IMR-90 (cell line): ENCODE measurements around the gene SLC4A1. TPM values are rescaled to one million over a fixed set of nuclear protein-coding genes. Genes with fewer than 3 reads are reported as not detected.

ENCODE experiments used
- ATAC-seq: fragments of 200-7000 bp; cut with Tn5 transposase; 2 replicates; pipeline ENCODE4 v1.9.1; 2020; ENCODE audit warnings: low read depth, mild to moderate bottlenecking, moderate library complexity
- BruUV-seq: library from RNA; stranded (reverse); fragments of 400-500 nt; replicated peaks from 2 replicates; lab custom pipeline; 2021; lab: Mats Ljungman, UMichigan
- CTCF ChIA-PET: fragments of 300-600 bp; formaldehyde crosslinking; extraction: SDS; loops from one replicate; lab custom pipeline; 2021; ENCODE audit warnings: antibody characterized with exemption; lab: Yijun Ruan, JAX
- POLR2A ChIA-PET: fragments of 300-600 bp; sonication (Branson Sonifier 250); formaldehyde crosslinking; loops from one replicate; lab custom pipeline; 2022; ENCODE audit warnings: antibody characterized with exemption; ENCODE audit not compliant: unreplicated experiment; lab: Charles Lee
- DNase-seq: peaks from one replicate; pipeline ENCODE4 v3.0.0; 2013
- H2AFZ ChIP-seq: replicated peaks from 2 replicates; pipeline ENCODE3; 2013; ENCODE audit warnings: low read length, mild to moderate bottlenecking; ENCODE audit not compliant: poor library complexity
- H2AK5ac ChIP-seq: 2 replicates; pipeline ENCODE4 v1.6.1; 2013; ENCODE audit warnings: low read depth, low read length, inconsistent platforms
- H2AK9ac ChIP-seq: replicated peaks from 2 replicates; pipeline ENCODE3; 2013; ENCODE audit warnings: mild to moderate bottlenecking, low read depth, low read length, moderate library complexity; ENCODE audit not compliant: poor library complexity
- H2BK120ac ChIP-seq: 2 replicates; pipeline ENCODE4 v1.6.1; 2013; ENCODE audit warnings: low read depth, low read length, inconsistent platforms
- H2BK15ac ChIP-seq: 3 replicates; pipeline ENCODE4 v1.6.1; 2013; ENCODE audit warnings: low read depth, low read length, inconsistent platforms
- H2BK20ac ChIP-seq: 2 replicates; pipeline ENCODE4 v1.6.1; 2013; ENCODE audit warnings: low read depth, mild to moderate bottlenecking, inconsistent platforms, low read length, moderate library complexity
- H2BK5ac ChIP-seq: 2 replicates; pipeline ENCODE4 v1.6.1; 2013; ENCODE audit warnings: mild to moderate bottlenecking, low read depth, low read length, inconsistent platforms; ENCODE audit not compliant: poor library complexity, severe bottlenecking
- H3K14ac ChIP-seq: replicated peaks from 2 replicates; pipeline ENCODE4 v1.6.1; 2013; ENCODE audit warnings: low read depth, low read length, inconsistent platforms
- H3K18ac ChIP-seq: 2 replicates; pipeline ENCODE4 v1.6.1; 2013; ENCODE audit warnings: low read depth, low read length, control low read depth
- H3K23ac ChIP-seq: 2 replicates; pipeline ENCODE4 v1.6.1; 2013; ENCODE audit warnings: low read depth, low read length, inconsistent platforms
- H3K27ac ChIP-seq: 2 replicates; pipeline ENCODE4 v1.5.1; 2013; ENCODE audit warnings: mild to moderate bottlenecking, control low read depth, low read length; ENCODE audit not compliant: insufficient read depth
- H3K27me3 ChIP-seq: 2 replicates; pipeline ENCODE4 v1.6.1; 2013; ENCODE audit warnings: low read length; ENCODE audit not compliant: control insufficient read depth, insufficient read depth
- H3K36me3 ChIP-seq: 2 replicates; pipeline ENCODE4 v1.6.1; 2013; ENCODE audit warnings: low read length, mixed read lengths; ENCODE audit not compliant: control insufficient read depth, insufficient read depth
- H3K4ac ChIP-seq: 2 replicates; pipeline ENCODE4 v1.6.1; 2013; ENCODE audit warnings: low read depth, low read length, inconsistent platforms
- H3K4me1 ChIP-seq: 2 replicates; pipeline ENCODE4 v1.6.1; 2013; ENCODE audit warnings: low read length, mixed read lengths; ENCODE audit not compliant: control insufficient read depth, insufficient read depth
- H3K4me2 ChIP-seq: 2 replicates; pipeline ENCODE4 v1.6.1; 2013; ENCODE audit warnings: low read depth, mild to moderate bottlenecking, control low read depth, low read length, moderate library complexity
- H3K4me3 ChIP-seq: 2 replicates; pipeline ENCODE4 v1.5.1; 2013; ENCODE audit warnings: low read depth, mild to moderate bottlenecking, control low read depth, low read length, moderate library complexity; ENCODE audit not compliant: insufficient read depth
- H3K56ac ChIP-seq: 2 replicates; pipeline ENCODE4 v1.6.1; 2013; ENCODE audit warnings: low read length, inconsistent platforms; ENCODE audit not compliant: insufficient read depth; ENCODE audit errors: extremely low read depth
- H3K79me1 ChIP-seq, 2 experiments: 2 replicates each; pipeline ENCODE4 v1.6.1; 2013; ENCODE audit warnings: low read length in 2 of 2, inconsistent platforms in 1 of 2, low read depth in 1 of 2
- H3K9ac ChIP-seq: 2 replicates; pipeline ENCODE4 v1.6.1; 2013; ENCODE audit warnings: low read depth, low read length, control low read depth
- H3K9me1 ChIP-seq: 2 replicates; pipeline ENCODE4 v1.6.1; 2013; ENCODE audit warnings: low read length, inconsistent platforms; ENCODE audit not compliant: insufficient read depth
- H3K9me3 ChIP-seq: 2 replicates; pipeline ENCODE4 v1.6.1; 2013; ENCODE audit warnings: low read length; ENCODE audit not compliant: control insufficient read depth, insufficient read depth
- H4K20me1 ChIP-seq: 2 replicates; pipeline ENCODE4 v1.6.1; 2013; ENCODE audit warnings: low read length, inconsistent platforms; ENCODE audit not compliant: insufficient read depth
- H4K5ac ChIP-seq: 2 replicates; pipeline ENCODE4 v1.6.1; 2013; ENCODE audit warnings: mild to moderate bottlenecking, low read depth, low read length, control low read depth
- H4K8ac ChIP-seq, 2 experiments: 2 replicates each; pipeline ENCODE4 v1.6.1; 2013; ENCODE audit warnings: low read depth in 2 of 2, low read length in 2 of 2, control low read depth in 1 of 2, inconsistent platforms in 1 of 2
- H4K91ac ChIP-seq: 2 replicates; pipeline ENCODE4 v1.6.1; 2013; ENCODE audit warnings: low read depth, low read length, inconsistent platforms; ENCODE audit not compliant: insufficient read depth
- MAZ ChIP-seq: IDR thresholded peaks from 2 replicates; pipeline ENCODE4 v1.6.1; 2012; ENCODE audit warnings: low read depth, mild to moderate bottlenecking, low read length, improper control_type of control experiment, moderate library complexity, borderline replicate concordance
- NFE2L2 ChIP-seq: fragments of 150-350 bp; IDR thresholded peaks from 2 replicates; pipeline ENCODE4 v1.6.1; 2016; ENCODE audit warnings: low read depth, mild to moderate bottlenecking, low read length
- POLR2A ChIP-seq: IDR thresholded peaks from 2 replicates; pipeline ENCODE4 v1.6.1; 2012; ENCODE audit warnings: mild to moderate bottlenecking, low read depth, low read length
- RCOR1 ChIP-seq: IDR thresholded peaks from 2 replicates; pipeline ENCODE4 v1.6.1; 2012; ENCODE audit warnings: mild to moderate bottlenecking, low read length, improper control_type of control experiment; ENCODE audit not compliant: insufficient replicate concordance
- SMC3 ChIP-seq: fragments of 150-350 bp; IDR thresholded peaks from 2 replicates; pipeline ENCODE4 v1.6.1; 2016; ENCODE audit warnings: low read depth, mild to moderate bottlenecking, antibody characterized with exemption, low read length, moderate library complexity
- WGBS, 2 experiments: methylation state at CpG; one replicate each; pipeline versions ENCODE4 v1.1.5 to v1.1.7; 2013; ENCODE audit warnings: missing lambda C conversion rate in 2 of 2; ENCODE audit not compliant: insufficient read length in 1 of 2; ENCODE audit errors: extremely low coverage in 2 of 2; 5-methylcytosine and 5-hydroxymethylcytosine counted together
- dilution Hi-C: fragments of 300-500 bp; cut with HindIII; formaldehyde crosslinking; loops from one replicate; pipeline ENCODE4 v1.14.3; 2018; ENCODE audit warnings: low sequenced_read_pairs; ENCODE audit not compliant: unreplicated experiment
- in situ Hi-C: fragments of 300-500 bp; cut with MboI; formaldehyde crosslinking; loops from 3 replicates; pipeline ENCODE4 v1.14.3; 2019; ENCODE audit warnings: low sequenced_read_pairs, inconsistent platforms, mixed read lengths
- intact Hi-C: fragments of 100-400 bp; cut with micrococcal nuclease; formaldehyde crosslinking; loops from 2 replicates; pipeline ENCODE4 v1.10.0; 2022
- polyA plus RNA-seq, 3 experiments: library from polyadenylated mRNA; depleted of rRNA; stranded (reverse); fragments of >200 nt; gene quantifications; 2 replicates each; pipeline ENCODE4 v1.2.3, GENCODE V29; 2012; ENCODE audit warnings: low replicate concordance in 1 of 3
- total RNA-seq: library from RNA; depleted of rRNA; stranded (reverse); fragments of >200 nt; gene quantifications from 2 replicates; pipeline ENCODE4 v1.2.3, GENCODE V29; 2012
- TF ChIP-seq, protein P1 (sequence below): conservative IDR thresholded peaks from 2 replicates; pipeline ENCODE4 v1.5.1; 2012; ENCODE audit warnings: mild to moderate bottlenecking, low read depth, low read length, improper control_type of control experiment

The SLC4A1 gene
- total and polyA plus RNA-seq, 2 of the 4 experiments (the other 2 are of a cell fraction) = not detected

DNA sequence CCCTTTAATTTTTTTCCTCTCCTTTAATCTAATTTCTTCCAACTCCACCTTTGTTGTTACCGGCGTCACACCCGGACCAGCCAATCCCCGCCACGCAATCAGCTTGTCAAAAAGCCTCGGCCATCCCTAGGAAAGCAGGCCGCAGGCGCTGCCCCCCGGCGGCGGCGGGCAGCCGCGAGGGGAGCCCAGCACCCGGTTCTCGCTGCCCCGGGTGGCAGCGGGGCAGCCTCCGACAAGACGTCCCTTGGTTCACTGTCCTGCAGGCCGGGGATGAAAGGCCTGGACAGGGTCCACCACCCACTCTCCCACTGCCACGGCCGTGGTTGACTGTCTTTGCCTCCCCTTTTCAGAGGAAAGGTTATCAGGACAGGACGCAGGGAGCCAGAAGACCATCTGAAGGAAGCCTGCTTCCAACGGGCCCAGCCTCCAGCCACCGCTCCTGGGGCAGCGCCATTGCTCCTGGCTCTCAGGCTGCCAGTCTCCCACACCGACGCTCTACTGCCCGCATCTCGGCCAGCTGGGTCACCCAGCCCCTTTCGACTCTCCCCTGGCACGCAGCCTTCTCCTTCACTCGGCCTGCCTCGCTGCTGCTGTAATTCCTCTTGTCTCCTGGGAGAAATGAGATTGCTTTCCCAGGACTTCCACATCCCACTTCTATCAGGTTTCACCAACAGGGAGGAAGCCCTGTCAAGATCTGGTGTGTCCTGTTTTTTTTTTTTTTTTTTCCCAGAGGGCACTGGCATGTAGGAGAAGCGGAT lies 45.6 kb downstream of the SLC4A1 start:
- no peak overlapping the region for H2BK20ac ChIP-seq
- 0 out of 2 replicates have a peak overlapping the region, but pooled peaks have one; percentile 11 for H4K91ac ChIP-seq
- intact Hi-C loops (loop anchor here (1.0 to 5.0 kb wide), 3 partner anchors 85 to 415 kb away; partner anchors contain the start of genes RUNDC3A and SLC25A39), dilution Hi-C loops (no loop called here), in situ Hi-C loops (loop anchor here (5.0 to 25.0 kb wide), 3 partner anchors 105 to 415 kb away; partner anchors contain the start of gene GPATCH8)
- no peak overlapping the region for H3K18ac ChIP-seq
- 1% methylated on average over 29 of the region's 36 CpGs; no CpG with 5 or more reads in 1 of the 2 experiments for WGBS, 2 experiments
- H2AFZ ChIP-seq = peak overlapping the region; percentile 93
- DNase-seq (peak; percentile 66), ATAC-seq (peak; percentile 15)
- peak overlapping the region; percentile 41 for H4K5ac ChIP-seq
- H3K79me1 ChIP-seq = peaks cover 6 to 33% of the 10 kb centered on the region in 2 experiments; a peak in 3 of 4 replicates
- H2AK5ac ChIP-seq = peak overlapping the region; percentile 1; the same call in 1 of the 2 replicates
- H3K4me3 ChIP-seq = peak overlapping the region; percentile 93
- peak overlapping the region; percentile 97 for H3K4me2 ChIP-seq
- peak overlapping the region; percentile 0; the same call in 1 of the 2 replicates for H3K14ac ChIP-seq
- H3K4ac ChIP-seq = peak overlapping the region; percentile 94; the same call in 1 of the 2 replicates
- POLR2A ChIA-PET = interaction anchor here (0.6 to 1.5 kb wide), 6 partner anchors 7 to 862 kb away, joined by 3 to 11 read pairs (median 7); no protein-coding TSS in a partner anchor
- no peaks in the 10 kb centered on the region for H3K9me3 ChIP-seq
- H3K27me3 ChIP-seq = no peaks in the 10 kb centered on the region
- H2BK5ac ChIP-seq = peak overlapping the region; percentile 31
- H2BK15ac ChIP-seq = no peak overlapping the region
- peak overlapping the region; percentile 79 for H3K9ac ChIP-seq
- no TSS peak for BruUV-seq
- CTCF ChIA-PET = interaction anchor here (0.9 to 1.4 kb wide), 3 partner anchors 13 to 109 kb away, joined by 3 to 5 read pairs (median 4); no protein-coding TSS in a partner anchor
- H2AK9ac ChIP-seq = peak overlapping the region; percentile 88
- H3K23ac ChIP-seq = peak overlapping the region; percentile 98
- H3K9me1 ChIP-seq = peaks cover 6% of the 10 kb centered on the region
- H3K56ac ChIP-seq = peak overlapping the region; percentile 50; the same call in 1 of the 2 replicates
- peak overlapping the region; percentile 22 to 74; a peak in 1 of 4 replicates for H4K8ac ChIP-seq
- H3K27ac ChIP-seq = peak overlapping the region; percentile 77
- H3K36me3 ChIP-seq = no peaks in the 10 kb centered on the region
- TF ChIP-seq POLR2A (peak; percentile 27; the same call in 1 of the 2 replicates), SMC3 (no peak), MAZ (peak; percentile 33; the same call in 1 of the 2 replicates), RCOR1 (no peak), NFE2L2 (no peak)
- TF ChIP-seq, protein P1, sequence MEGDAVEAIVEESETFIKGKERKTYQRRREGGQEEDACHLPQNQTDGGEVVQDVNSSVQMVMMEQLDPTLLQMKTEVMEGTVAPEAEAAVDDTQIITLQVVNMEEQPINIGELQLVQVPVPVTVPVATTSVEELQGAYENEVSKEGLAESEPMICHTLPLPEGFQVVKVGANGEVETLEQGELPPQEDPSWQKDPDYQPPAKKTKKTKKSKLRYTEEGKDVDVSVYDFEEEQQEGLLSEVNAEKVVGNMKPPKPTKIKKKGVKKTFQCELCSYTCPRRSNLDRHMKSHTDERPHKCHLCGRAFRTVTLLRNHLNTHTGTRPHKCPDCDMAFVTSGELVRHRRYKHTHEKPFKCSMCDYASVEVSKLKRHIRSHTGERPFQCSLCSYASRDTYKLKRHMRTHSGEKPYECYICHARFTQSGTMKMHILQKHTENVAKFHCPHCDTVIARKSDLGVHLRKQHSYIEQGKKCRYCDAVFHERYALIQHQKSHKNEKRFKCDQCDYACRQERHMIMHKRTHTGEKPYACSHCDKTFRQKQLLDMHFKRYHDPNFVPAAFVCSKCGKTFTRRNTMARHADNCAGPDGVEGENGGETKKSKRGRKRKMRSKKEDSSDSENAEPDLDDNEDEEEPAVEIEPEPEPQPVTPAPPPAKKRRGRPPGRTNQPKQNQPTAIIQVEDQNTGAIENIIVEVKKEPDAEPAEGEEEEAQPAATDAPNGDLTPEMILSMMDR = peak; percentile 26; the same call in 1 of the 2 replicates
- peaks cover 15% of the 10 kb centered on the region for H3K4me1 ChIP-seq
- peaks cover 10% of the 10 kb centered on the region for H4K20me1 ChIP-seq
- no peak overlapping the region for H2BK120ac ChIP-seq
